Endothelial cell of umbilical vein (primary cell): ENCODE data around the gene ESAM. TPM values are rescaled to one million over a fixed set of nuclear protein-coding genes. Genes with fewer than 3 reads are reported as not detected.

ENCODE experiments used
- BruUV-seq: library from RNA; stranded (reverse); fragments of 400-500 nt; replicated peaks from 2 replicates; lab custom pipeline; 2021; lab: Mats Ljungman, UMichigan
- CTCF ChIA-PET: fragments of 300-600, 350-600 bp; sonication (Branson Sonifier 250); formaldehyde crosslinking; loops from one replicate; lab custom pipeline; 2021; ENCODE audit warnings: antibody characterized with exemption, inconsistent platforms; lab: Charles Lee
- POLR2A ChIA-PET: fragments of 300-600, 350-600 bp; sonication (Branson Sonifier 250); formaldehyde crosslinking; loops from one replicate; lab custom pipeline; 2021; ENCODE audit warnings: antibody characterized with exemption, inconsistent platforms; lab: Charles Lee
- DNase-seq: peaks from one replicate; pipeline ENCODE4 v3.0.0-alpha.2; 2011; ENCODE audit warnings: low read depth, low spot score
- FAIRE-seq: peaks from 2 replicates; lab custom pipeline; 2011; peaks lifted over from hg19 to GRCh38; lab: Jason Lieb, UNC
- H2AFZ ChIP-seq: 2 replicates; pipeline ENCODE4 v1.6.0; 2012; ENCODE audit warnings: low read depth, low read length, control low read depth, inconsistent platforms
- H3K27ac ChIP-seq: 2 replicates; pipeline ENCODE4 v1.5.1; 2011; ENCODE audit warnings: low read depth, mild to moderate bottlenecking, control low read depth, low read length, moderate library complexity; ENCODE audit not compliant: insufficient read depth
- H3K27me3 ChIP-seq, 2 experiments: 2 replicates each; pipeline versions ENCODE4 v1.6.0 to v1.6.1; 2011; ENCODE audit warnings: low read length in 2 of 2, mixed read lengths in 1 of 2; ENCODE audit not compliant: control insufficient read depth in 2 of 2, insufficient read depth in 2 of 2
- H3K36me3 ChIP-seq, 2 experiments: 2 replicates in 1 of 2; 3 replicates in 1 of 2; pipeline ENCODE4 v1.5.1; 2011; ENCODE audit warnings: low read length in 2 of 2, mild to moderate bottlenecking in 1 of 2, moderate library complexity in 1 of 2; ENCODE audit not compliant: control insufficient read depth in 2 of 2, insufficient read depth in 2 of 2; ENCODE audit errors: extremely low read depth in 1 of 2
- H3K4me1 ChIP-seq: 3 replicates; pipeline ENCODE4 v1.5.1; 2011; ENCODE audit warnings: mild to moderate bottlenecking, low read length; ENCODE audit not compliant: control insufficient read depth, insufficient read depth; ENCODE audit errors: extremely low read depth
- H3K4me2 ChIP-seq: 2 replicates; pipeline ENCODE4 v1.6.1; 2011; ENCODE audit warnings: low read length, control low read depth, mixed read lengths; ENCODE audit not compliant: insufficient read depth
- H3K4me3 ChIP-seq, 3 experiments: fragments of 200-600 bp in 1 of 3; sonication (generic), shearing (Covaris generic) in 1 of 3; replicated peaks in 1 of 3; 2 replicates each; pipeline ENCODE4 v1.5.1; 2011 to 2016; ENCODE audit warnings: control low read depth in 3 of 3, low read length in 3 of 3, mild to moderate bottlenecking in 2 of 3, inconsistent platforms in 1 of 3, low read depth in 1 of 3, moderate library complexity in 1 of 3; ENCODE audit not compliant: insufficient read depth in 1 of 3
- H3K79me2 ChIP-seq: 2 replicates; pipeline ENCODE4 v1.6.0; 2012; ENCODE audit warnings: low read length, inconsistent platforms; ENCODE audit not compliant: control insufficient read depth, insufficient read depth
- H3K9ac ChIP-seq: replicated peaks from 2 replicates; pipeline ENCODE3; 2011; ENCODE audit warnings: low read length, control low read depth; ENCODE audit not compliant: insufficient read depth; ENCODE audit errors: extremely low read depth
- H3K9me1 ChIP-seq: replicated peaks from 3 replicates; pipeline ENCODE4 v1.6.0; 2011; ENCODE audit warnings: mild to moderate bottlenecking, low read length; ENCODE audit not compliant: control insufficient read depth, insufficient read depth; ENCODE audit errors: extremely low read depth
- H3K9me3 ChIP-seq: replicated peaks from 2 replicates; pipeline ENCODE4 v1.5.1; 2012; ENCODE audit warnings: low read length, inconsistent platforms; ENCODE audit not compliant: control insufficient read depth, insufficient read depth
- H4K20me1 ChIP-seq: replicated peaks from 2 replicates; pipeline ENCODE3; 2011; ENCODE audit warnings: mild to moderate bottlenecking, low read length; ENCODE audit not compliant: control insufficient read depth, insufficient read depth; ENCODE audit errors: extremely low read depth
- EZH2 ChIP-seq: IDR thresholded peaks from 2 replicates; pipeline ENCODE4 v1.6.1; 2012; ENCODE audit warnings: borderline replicate concordance, low read depth, mild to moderate bottlenecking, moderate library complexity, low read length, inconsistent platforms; ENCODE audit not compliant: severe bottlenecking
- FOS ChIP-seq: IDR thresholded peaks from 2 replicates; pipeline ENCODE4 v1.6.1; 2011; ENCODE audit warnings: mild to moderate bottlenecking, low read length, moderate library complexity, borderline replicate concordance; ENCODE audit not compliant: insufficient read depth
- GATA2 ChIP-seq: IDR thresholded peaks from 2 replicates; pipeline ENCODE4 v1.7.0; 2011; ENCODE audit warnings: low read depth, mild to moderate bottlenecking, moderate library complexity, mixed read lengths, low read length; ENCODE audit not compliant: insufficient read length, insufficient read depth
- JUN ChIP-seq: IDR thresholded peaks from 2 replicates; pipeline ENCODE4 v1.6.1; 2011; ENCODE audit warnings: borderline replicate concordance, low read depth; ENCODE audit not compliant: insufficient read length, insufficient read depth
- MYC ChIP-seq: IDR thresholded peaks from one replicate; pipeline ENCODE4 v1.6.1; 2011; ENCODE audit warnings: mild to moderate bottlenecking, low read depth, low read length
- POLR2A ChIP-seq: IDR thresholded peaks from 2 replicates; pipeline ENCODE4 v1.6.1; 2012; ENCODE audit warnings: low read depth, mild to moderate bottlenecking, control low read depth, low read length
- POLR2AphosphoS5 ChIP-seq: IDR thresholded peaks from 2 replicates; pipeline ENCODE4 v1.6.1; 2012; ENCODE audit warnings: low read depth, mild to moderate bottlenecking, control low read depth, low read length, moderate library complexity; ENCODE audit not compliant: insufficient read depth
- dilution Hi-C: fragments of 300-500 bp; cut with MboI; formaldehyde crosslinking; loops from one replicate; pipeline ENCODE4 v1.15.0; 2019; ENCODE audit warnings: low sequenced_read_pairs; ENCODE audit not compliant: extremely low pct_ligation_motif_present
- intact Hi-C: fragments of 100-400 bp; cut with micrococcal nuclease; formaldehyde crosslinking; loops from one replicate; pipeline ENCODE4 v1.10.0; 2022
- polyA plus RNA-seq, 4 experiments: library from polyadenylated mRNA; depleted of rRNA in 3 of 4; stranded (reverse) in 3 of 4; unstranded in 1 of 4; fragments of >200 nt; gene quantifications; 2 replicates each; pipeline versions ENCODE4 v1.2.1 to v1.2.3, GENCODE V29; 2011 to 2012; ENCODE audit warnings: missing spikeins in 1 of 4
- total RNA-seq: library from RNA; stranded (reverse); gene quantifications from 2 replicates; pipeline ENCODE4 v1.2.3, GENCODE V29; 2021
- TF ChIP-seq, protein P1 (sequence below): IDR thresholded peaks from 2 replicates; pipeline ENCODE4 v1.6.1; 2011; ENCODE audit not compliant: insufficient read depth, insufficient read length
- TF ChIP-seq, protein P2 (sequence below), 2 donors: IDR thresholded peaks; 1 replicate in 1 of 2; 2 replicates in 1 of 2; pipeline ENCODE4 v1.5.1; 2011; ENCODE audit warnings: low read length in 2 of 2, mild to moderate bottlenecking in 2 of 2, moderate library complexity in 2 of 2, control low read depth in 1 of 2, inconsistent platforms in 1 of 2, low read depth in 1 of 2; ENCODE audit not compliant: insufficient read depth in 1 of 2; ENCODE audit errors: extremely low read depth in 1 of 2

The ESAM gene
- total and polyA plus RNA-seq, 2 donors (not counting 3 experiments of a cell fraction or from before 2014, with no cell fraction given), result 273 to 383 TPM

DNA sequence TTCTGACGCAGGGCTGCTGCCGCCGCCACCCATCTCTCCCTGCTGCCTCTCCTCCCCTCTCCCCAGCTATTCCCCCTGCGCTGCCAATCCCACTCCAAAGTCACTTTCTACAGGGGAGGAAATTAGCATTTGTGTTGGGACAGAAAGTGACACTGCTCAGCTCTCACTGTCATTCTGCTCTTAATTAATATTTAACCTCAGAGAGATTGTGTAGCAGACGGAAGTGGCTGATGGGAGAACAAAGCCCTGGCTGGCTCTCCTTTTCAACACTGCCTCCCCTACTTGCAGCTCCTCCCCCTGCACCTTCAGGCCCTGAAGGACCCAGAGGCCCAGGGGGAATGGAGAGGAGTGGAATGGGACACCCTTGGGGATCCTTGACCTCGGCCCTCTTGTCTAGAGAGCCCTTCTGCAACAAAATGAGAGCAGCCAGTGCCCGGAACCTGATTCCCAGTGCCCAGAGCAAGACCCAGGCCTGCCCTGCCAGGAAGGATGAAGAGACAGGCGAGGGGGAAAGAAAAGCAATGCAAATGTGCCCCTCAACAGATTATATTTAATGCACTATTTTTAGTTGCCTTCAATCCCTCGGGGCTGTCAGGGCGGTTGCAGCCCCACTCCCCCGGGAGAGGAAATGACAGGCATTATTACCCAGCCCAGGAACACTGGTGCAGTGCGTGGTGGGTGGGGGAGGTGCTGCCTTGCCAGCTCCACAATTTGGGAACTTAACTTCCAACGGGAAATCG lies 36.9 kb downstream of the ESAM start:
- H3K4me1 ChIP-seq, result peaks cover 24% of the 10 kb centered on the region
- TF ChIP-seq POLR2AphosphoS5 (no peak), POLR2A (no peak), GATA2 (no peak), MYC (no peak), JUN (no peak), EZH2 (no peak), FOS (no peak)
- TF ChIP-seq, protein P1, sequence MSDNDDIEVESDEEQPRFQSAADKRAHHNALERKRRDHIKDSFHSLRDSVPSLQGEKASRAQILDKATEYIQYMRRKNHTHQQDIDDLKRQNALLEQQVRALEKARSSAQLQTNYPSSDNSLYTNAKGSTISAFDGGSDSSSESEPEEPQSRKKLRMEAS, result no peak
- TF ChIP-seq, protein P2, sequence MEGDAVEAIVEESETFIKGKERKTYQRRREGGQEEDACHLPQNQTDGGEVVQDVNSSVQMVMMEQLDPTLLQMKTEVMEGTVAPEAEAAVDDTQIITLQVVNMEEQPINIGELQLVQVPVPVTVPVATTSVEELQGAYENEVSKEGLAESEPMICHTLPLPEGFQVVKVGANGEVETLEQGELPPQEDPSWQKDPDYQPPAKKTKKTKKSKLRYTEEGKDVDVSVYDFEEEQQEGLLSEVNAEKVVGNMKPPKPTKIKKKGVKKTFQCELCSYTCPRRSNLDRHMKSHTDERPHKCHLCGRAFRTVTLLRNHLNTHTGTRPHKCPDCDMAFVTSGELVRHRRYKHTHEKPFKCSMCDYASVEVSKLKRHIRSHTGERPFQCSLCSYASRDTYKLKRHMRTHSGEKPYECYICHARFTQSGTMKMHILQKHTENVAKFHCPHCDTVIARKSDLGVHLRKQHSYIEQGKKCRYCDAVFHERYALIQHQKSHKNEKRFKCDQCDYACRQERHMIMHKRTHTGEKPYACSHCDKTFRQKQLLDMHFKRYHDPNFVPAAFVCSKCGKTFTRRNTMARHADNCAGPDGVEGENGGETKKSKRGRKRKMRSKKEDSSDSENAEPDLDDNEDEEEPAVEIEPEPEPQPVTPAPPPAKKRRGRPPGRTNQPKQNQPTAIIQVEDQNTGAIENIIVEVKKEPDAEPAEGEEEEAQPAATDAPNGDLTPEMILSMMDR (IDR thresholded peaks at IDR 0.05; ENCODE audit: extremely low read depth in 1 of 2, insufficient read depth in 1 of 2, low read depth in 1 of 2, low read length in 2 of 2), result no peak
- POLR2A ChIA-PET, result no interaction called here
- H3K36me3 ChIP-seq, result no peaks in the 10 kb centered on the region
- CTCF ChIA-PET, result interaction anchor here (0.8 to 3.1 kb wide), 14 partner anchors 8 to 654 kb away, joined by 3 to 15 read pairs (median 4); partner anchors contain the start of genes ESAM, NRGN, SIAE and SPA17
- dilution Hi-C loops, result no loop called here
- BruUV-seq, result no TSS peak
- peak overlapping the region; percentile 36 for H2AFZ ChIP-seq
- H3K9me3 ChIP-seq, result no peaks in the 10 kb centered on the region
- no peaks in the 10 kb centered on the region for H3K27me3 ChIP-seq
- peak overlapping the region in 1 of 3 experiments; percentile 9 for H3K4me3 ChIP-seq
- H3K27ac ChIP-seq, result peak overlapping the region; percentile 77
- peak overlapping the region; percentile 35 for H3K9ac ChIP-seq
- intact Hi-C loops, result loop anchor here (1.0 to 2.0 kb wide), 3 partner anchors 14 to 52 kb away; partner anchors contain the start of genes NRGN, SIAE and SPA17
- FAIRE-seq (no peak), DNase-seq (no peak)
- H3K79me2 ChIP-seq, result no peaks in the 10 kb centered on the region
- no peaks in the 10 kb centered on the region for H4K20me1 ChIP-seq
- peak overlapping the region; percentile 65 for H3K4me2 ChIP-seq
- no peaks in the 10 kb centered on the region for H3K9me1 ChIP-seq
